HepG2 (cell line): ENCODE data around the gene NR1I2. TPM values are rescaled to one million over a fixed set of nuclear protein-coding genes. Genes with fewer than 3 reads are reported as not detected.

Experiments used
- ATAC-seq: fragments of 200-7000 bp; cut with Tn5 transposase; 3 replicates; pipeline ENCODE4 v1.9.1; 2020; ENCODE audit warnings: mild to moderate bottlenecking, moderate library complexity
- BruUV-seq: library from RNA; stranded (reverse); fragments of 400-500 nt; replicated peaks from 2 replicates; lab custom pipeline; 2021; lab: Mats Ljungman, UMichigan
- CTCF ChIA-PET: fragments of 300-600 bp; formaldehyde crosslinking; extraction: SDS; loops from one replicate; lab custom pipeline; 2021; ENCODE audit warnings: low total read pairs, inconsistent platforms, low intra/inter-chr PET ratio; lab: Yijun Ruan, JAX
- POLR2A ChIA-PET: fragments of 350-600 bp; sonication (Branson Sonifier 250); formaldehyde crosslinking; loops from one replicate; lab custom pipeline; 2020; ENCODE audit warnings: antibody characterized with exemption, inconsistent platforms; lab: Yijun Ruan, JAX
- DNase-seq: peaks from one replicate; pipeline ENCODE4 v3.0.0-alpha.2; 2015; ENCODE audit warnings: low spot score
- FAIRE-seq: peaks from 3 replicates; lab custom pipeline; 2011; peaks lifted over from hg19 to GRCh38; lab: Jason Lieb, UNC
- H2AFZ ChIP-seq: one replicate; pipeline ENCODE4 v1.6.1; 2011; ENCODE audit warnings: low read length, inconsistent platforms
- H3K27ac ChIP-seq: fragments of 300-600 bp; 3 replicates; pipeline ENCODE4 v1.8.0; 2011; ENCODE audit warnings: mixed run types, mild to moderate bottlenecking, mixed read lengths, low read length, inconsistent platforms; ENCODE audit not compliant: insufficient read depth; ENCODE audit errors: extremely low read length
- H3K27me3 ChIP-seq, 2 experiments: fragments of 200-600 bp in 1 of 2; 2 replicates in 1 of 2; 3 replicates in 1 of 2; pipeline versions ENCODE4 v1.6.0 to v1.8.0; 2011; ENCODE audit warnings: low read length in 2 of 2, mild to moderate bottlenecking in 2 of 2, moderate library complexity in 2 of 2, inconsistent platforms in 1 of 2; ENCODE audit not compliant: insufficient read depth in 2 of 2, control insufficient read depth in 1 of 2
- H3K36me3 ChIP-seq, 2 experiments: fragments of 200-600 bp in 1 of 2; replicated peaks in 1 of 2; 2 replicates in 1 of 2; 3 replicates in 1 of 2; pipeline versions ENCODE4 v1.5.1 to v1.8.0; 2011; ENCODE audit warnings: low read length in 2 of 2, inconsistent platforms in 1 of 2; ENCODE audit not compliant: insufficient read depth in 2 of 2, control insufficient read depth in 1 of 2
- H3K4me1 ChIP-seq: 2 replicates; pipeline ENCODE4 v1.5.1; 2012; ENCODE audit warnings: low read length, inconsistent platforms; ENCODE audit not compliant: insufficient read depth
- H3K4me2 ChIP-seq: 2 replicates; pipeline ENCODE4 v1.6.0; 2011; ENCODE audit warnings: low read depth, low read length, inconsistent platforms
- H3K4me3 ChIP-seq, 3 experiments: fragments of 200-600 bp in 1 of 3; sonication (generic), shearing (Covaris generic) in 1 of 3; replicated peaks in 1 of 3; 2 replicates each; pipeline ENCODE4 v1.5.1; 2011 to 2016; ENCODE audit warnings: low read length in 3 of 3, inconsistent platforms in 2 of 3, low read depth in 2 of 3, mild to moderate bottlenecking in 2 of 3, control low read depth in 1 of 3, mixed read lengths in 1 of 3; ENCODE audit not compliant: insufficient read depth in 1 of 3
- H3K79me2 ChIP-seq: one replicate; pipeline ENCODE4 v1.6.1; 2011; ENCODE audit warnings: low read length, inconsistent platforms; ENCODE audit not compliant: insufficient read depth
- H3K9ac ChIP-seq: 2 replicates; pipeline ENCODE4 v1.6.0; 2011; ENCODE audit warnings: mild to moderate bottlenecking, low read depth, low read length, inconsistent platforms; ENCODE audit not compliant: insufficient read depth
- H3K9me3 ChIP-seq: 2 replicates; pipeline ENCODE4 v1.5.1; 2012; ENCODE audit warnings: mild to moderate bottlenecking, low read length
- H4K20me1 ChIP-seq: 2 replicates; pipeline ENCODE4 v1.6.0; 2011; ENCODE audit warnings: inconsistent platforms, mild to moderate bottlenecking, low read length, moderate library complexity; ENCODE audit not compliant: insufficient read depth
- ARID4A ChIP-seq: sonication (generic); formaldehyde crosslinking; IDR thresholded peaks from 2 replicates; pipeline ENCODE4 v1.5.0; 2020; ENCODE audit warnings: mild to moderate bottlenecking, missing genetic modification reagents, borderline replicate concordance
- NPAS2 ChIP-seq: sonication (generic); formaldehyde crosslinking; IDR thresholded peaks from 2 replicates; pipeline ENCODE4 v1.8.0; 2022; ENCODE audit warnings: mild to moderate bottlenecking, missing genetic modification reagents, borderline replicate concordance
- PBX2 ChIP-seq: IDR thresholded peaks from 2 replicates; pipeline ENCODE4 v1.6.1; 2016; ENCODE audit warnings: control low read depth
- ZBTB26 ChIP-seq: IDR thresholded peaks from 2 replicates; pipeline ENCODE4 v1.6.1; 2016; ENCODE audit warnings: missing compliant biosample characterization, missing genetic modification reagents, borderline replicate concordance
- ZBTB7A ChIP-seq: sonication (generic); formaldehyde crosslinking; IDR thresholded peaks from 2 replicates; pipeline ENCODE4 v1.8.0; 2022; ENCODE audit warnings: mild to moderate bottlenecking, missing genetic modification reagents
- ZFP91 ChIP-seq: sonication (generic); formaldehyde crosslinking; IDR thresholded peaks from 2 replicates; pipeline ENCODE4 v1.9.0; 2022; ENCODE audit warnings: missing genetic modification reagents, mild to moderate bottlenecking, borderline replicate concordance
- WGBS: methylation state at CpG from one replicate; pipeline ENCODE4 v1.1.6; 2017; ENCODE audit warnings: low lambda C conversion rate; 5-methylcytosine and 5-hydroxymethylcytosine counted together
- in situ Hi-C: cut with HindIII; loops from 2 replicates; pipeline ENCODE4 v1.10.0; 2017; ENCODE audit warnings: low pct_unique_long_range_greater_than_20kb; ENCODE audit not compliant: extremely low pct_ligation_motif_present
- intact Hi-C: fragments of 100-400 bp; cut with micrococcal nuclease; formaldehyde crosslinking; loops from one replicate; pipeline ENCODE4 v1.10.0; 2022; ENCODE audit not compliant: unreplicated experiment
- polyA plus RNA-seq, 8 experiments: library from polyadenylated mRNA; depleted of rRNA in 3 of 8; stranded (reverse) in 7 of 8; unstranded in 1 of 8; fragments of >200 nt; fragmentation: Illumina TruSeq in 4 of 8; extraction: Trizol in 4 of 8; gene quantifications; 2 replicates each; pipeline versions ENCODE4 v1.2.1 to v1.2.3, GENCODE V29; 2011 to 2016; ENCODE audit warnings: low read depth in 4 of 8, missing spikeins in 1 of 8, mixed read lengths in 1 of 8; ENCODE audit not compliant: insufficient read depth in 1 of 8
- total RNA-seq, 5 experiments: library from RNA; depleted of rRNA; stranded (reverse); fragments of >200 nt; fragmentation: Illumina TruSeq; extraction: Trizol; gene quantifications; 2 replicates each; pipeline ENCODE4 v1.2.3, GENCODE V29; 2016; ENCODE audit warnings: low read depth in 1 of 5

The NR1I2 gene
- total and polyA plus RNA-seq, 2 of the 13 experiments (the other 11 are each of a cell fraction or from before 2014, with no cell fraction given): 8.8 to 13.4 TPM

GRCh38 chr3:119859728-119860127 is 77.8 kb downstream of the NR1I2 start (continued):
- TF ChIP-seq ARID4A: no peak

GRCh38 chr3:119861681-119862080 is 79.8 kb downstream of the NR1I2 start:
- ATAC-seq (no peak), DNase-seq (no peak), FAIRE-seq (no peak)
- intact Hi-C loops: no loop called here
- H3K79me2 ChIP-seq: no peaks in the 10 kb centered on the region
- no peak overlapping the region for H2AFZ ChIP-seq
- in situ Hi-C loops: no loop called here
- TF ChIP-seq ZFP91 (CRISPR knock-in tag) (no peak), PBX2 (CRISPR knock-in tag) (no peak), NPAS2 (CRISPR knock-in tag) (no peak), ZBTB7A (CRISPR knock-in tag) (no peak), ZBTB26 (CRISPR knock-in tag) (no peak)
- no peak overlapping the region for H3K9ac ChIP-seq
- no peaks in the 10 kb centered on the region for H3K9me3 ChIP-seq
- WGBS: 100% methylated on average over 2 of the region's 2 CpGs
- no peak overlapping the region for H3K4me3 ChIP-seq
- H4K20me1 ChIP-seq: peaks cover 2% of the 10 kb centered on the region; the same call in 1 of the 2 replicates
- peaks cover 9% of the 10 kb centered on the region; the same call in 1 of the 2 replicates for H3K4me1 ChIP-seq
- ChIA-PET CTCF (no interaction called here), POLR2A (no interaction called here)
- H3K4me2 ChIP-seq: no peak overlapping the region
- H3K27ac ChIP-seq: no peak overlapping the region
- peaks cover 0 to 19% of the 10 kb centered on the region in 2 experiments; a peak in 3 of 5 replicates for H3K36me3 ChIP-seq
- no peaks in the 10 kb centered on the region for H3K27me3 ChIP-seq
- BruUV-seq: no TSS peak
